Measurements from ENCODE around the gene OXNAD1. TPM values are rescaled to one million over a fixed set of nuclear protein-coding genes. Genes with fewer than 3 reads are reported as not detected.

The OXNAD1 gene
- total RNA-seq, 1 experiment from 2014 or later = 16.3 TPM

DNA sequence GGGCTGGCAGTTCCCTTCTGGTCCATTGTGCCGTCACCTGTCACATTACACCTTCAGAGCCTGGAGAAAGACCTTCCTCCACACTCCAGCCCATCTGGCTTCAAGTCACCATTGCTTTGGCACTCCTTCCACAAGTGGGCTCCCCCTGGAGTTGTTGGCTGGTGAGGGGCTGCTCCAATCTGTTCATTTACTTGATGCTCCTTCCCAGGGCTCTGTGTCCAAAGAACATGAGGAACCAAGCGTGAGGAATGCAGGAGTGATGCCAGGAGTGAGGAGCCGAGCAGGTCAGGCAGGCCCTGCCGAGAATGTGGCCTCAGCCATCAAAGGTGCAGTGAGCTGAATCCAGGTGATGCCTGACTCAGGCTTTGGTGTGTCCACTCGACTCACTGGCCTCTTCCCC is 57.2 kb downstream of the OXNAD1 start:
- TF ChIP-seq, protein P1, sequence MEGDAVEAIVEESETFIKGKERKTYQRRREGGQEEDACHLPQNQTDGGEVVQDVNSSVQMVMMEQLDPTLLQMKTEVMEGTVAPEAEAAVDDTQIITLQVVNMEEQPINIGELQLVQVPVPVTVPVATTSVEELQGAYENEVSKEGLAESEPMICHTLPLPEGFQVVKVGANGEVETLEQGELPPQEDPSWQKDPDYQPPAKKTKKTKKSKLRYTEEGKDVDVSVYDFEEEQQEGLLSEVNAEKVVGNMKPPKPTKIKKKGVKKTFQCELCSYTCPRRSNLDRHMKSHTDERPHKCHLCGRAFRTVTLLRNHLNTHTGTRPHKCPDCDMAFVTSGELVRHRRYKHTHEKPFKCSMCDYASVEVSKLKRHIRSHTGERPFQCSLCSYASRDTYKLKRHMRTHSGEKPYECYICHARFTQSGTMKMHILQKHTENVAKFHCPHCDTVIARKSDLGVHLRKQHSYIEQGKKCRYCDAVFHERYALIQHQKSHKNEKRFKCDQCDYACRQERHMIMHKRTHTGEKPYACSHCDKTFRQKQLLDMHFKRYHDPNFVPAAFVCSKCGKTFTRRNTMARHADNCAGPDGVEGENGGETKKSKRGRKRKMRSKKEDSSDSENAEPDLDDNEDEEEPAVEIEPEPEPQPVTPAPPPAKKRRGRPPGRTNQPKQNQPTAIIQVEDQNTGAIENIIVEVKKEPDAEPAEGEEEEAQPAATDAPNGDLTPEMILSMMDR (IDR thresholded peaks at IDR 0.05; ENCODE audit: unreplicated experiment) = no peak
- CTCF ChIA-PET = no interaction called here
- Mint-ChIP-seq H3K27ac (ENCODE audit: unreplicated experiment) (no peak overlapping the region), H3K4me1 (ENCODE audit: low read depth, unreplicated experiment) (no peaks in the 10 kb centered on the region), H3K4me3 (ENCODE audit: low read depth, unreplicated experiment) (no peak overlapping the region), H3K36me3 (ENCODE audit: insufficient read depth, unreplicated experiment) (no peaks in the 10 kb centered on the region), H3K9me3 (ENCODE audit: low read depth, unreplicated experiment) (no peaks in the 10 kb centered on the region), H3K27me3 (ENCODE audit: unreplicated experiment) (no peaks in the 10 kb centered on the region)
- no TSS peak for BruUV-seq (replicated peaks)
- no peak for DNase-seq
- intact Hi-C loops (cut with micrococcal nuclease; ENCODE audit: unreplicated experiment) = no loop called here

DNA sequence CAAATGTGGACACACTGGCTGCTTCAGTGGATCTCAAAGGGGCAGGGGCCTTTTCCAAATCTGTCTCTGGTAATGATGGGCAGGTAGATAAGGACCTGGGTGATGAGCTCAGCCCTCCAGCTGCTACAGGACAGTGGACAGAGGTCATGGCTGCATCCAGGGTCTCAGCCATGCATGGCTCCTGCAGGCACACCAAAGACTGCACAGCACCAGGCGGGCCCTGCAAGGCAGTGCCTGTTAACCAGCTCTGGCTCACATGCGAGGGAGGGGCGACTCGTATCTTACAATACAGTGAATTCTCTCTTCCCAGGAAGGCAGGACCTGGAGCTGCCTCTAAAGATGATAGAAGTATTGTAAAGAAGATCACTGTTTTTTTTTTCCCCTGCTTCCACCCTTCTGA is 58.7 kb downstream of the OXNAD1 start:
- Mint-ChIP-seq H3K9me3 (ENCODE audit: low read depth, unreplicated experiment) (no peaks in the 10 kb centered on the region), H3K27me3 (ENCODE audit: unreplicated experiment) (no peaks in the 10 kb centered on the region), H3K27ac (ENCODE audit: unreplicated experiment) (no peak overlapping the region), H3K36me3 (ENCODE audit: insufficient read depth, unreplicated experiment) (no peaks in the 10 kb centered on the region), H3K4me3 (ENCODE audit: low read depth, unreplicated experiment) (no peak overlapping the region), H3K4me1 (ENCODE audit: low read depth, unreplicated experiment) (no peaks in the 10 kb centered on the region)
- TF ChIP-seq, protein P1 (IDR thresholded peaks at IDR 0.05; ENCODE audit: unreplicated experiment) = no peak
- CTCF ChIA-PET = no interaction called here
- no TSS peak for BruUV-seq (replicated peaks)
- intact Hi-C loops (cut with micrococcal nuclease; ENCODE audit: unreplicated experiment) = no loop called here
- DNase-seq = no peak

- DNase-seq = no peak
- Mint-ChIP-seq H3K9me3 (ENCODE audit: low read depth, unreplicated experiment) (no peaks in the 10 kb centered on the region), H3K27me3 (ENCODE audit: unreplicated experiment) (no peaks in the 10 kb centered on the region), H3K4me1 (ENCODE audit: low read depth, unreplicated experiment) (no peaks in the 10 kb centered on the region), H3K27ac (ENCODE audit: unreplicated experiment) (no peak overlapping the region), H3K36me3 (ENCODE audit: insufficient read depth, unreplicated experiment) (peaks cover 5% of the 10 kb centered on the region), H3K4me3 (ENCODE audit: low read depth, unreplicated experiment) (no peak overlapping the region)
- TF ChIP-seq, protein P1 (IDR thresholded peaks at IDR 0.05; ENCODE audit: unreplicated experiment) = no peak
- BruUV-seq (replicated peaks) = no TSS peak
- intact Hi-C loops (cut with micrococcal nuclease; ENCODE audit: unreplicated experiment) = no loop called here
- CTCF ChIA-PET = no interaction called here
Measured at GRCh38 chr3:16325850-16326249, 60.8 kb downstream of the OXNAD1 start.

DNA sequence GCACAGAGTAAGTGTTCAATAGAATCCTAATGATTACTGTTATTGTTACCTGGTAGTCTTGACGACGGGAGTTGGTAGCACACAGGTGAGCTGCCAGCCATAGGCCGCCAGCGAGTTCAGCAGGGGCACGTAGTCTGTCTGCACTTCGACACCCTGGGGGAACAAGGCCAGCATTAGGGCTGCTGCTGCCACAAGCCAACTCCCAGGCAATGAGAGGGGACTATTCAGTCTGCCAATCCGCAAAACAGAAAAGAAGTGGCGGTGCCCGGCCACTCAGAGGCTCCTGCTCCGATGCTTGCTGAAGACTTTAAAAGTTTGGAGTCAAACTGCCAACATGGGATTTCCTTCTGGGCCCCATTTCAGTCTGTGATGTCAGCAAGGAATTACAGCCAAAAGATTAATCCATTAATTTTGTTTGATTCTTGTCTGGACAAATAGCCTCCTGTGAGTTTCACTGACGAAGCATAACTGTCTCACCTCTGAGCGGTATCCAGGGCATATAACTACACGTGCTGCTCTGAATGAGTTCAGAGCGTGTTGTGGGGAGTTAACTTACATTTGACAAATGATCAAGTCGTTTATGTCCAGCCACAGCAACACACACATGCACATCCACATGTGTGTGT is 61.8 kb downstream of the OXNAD1 start:
- Mint-ChIP-seq H3K4me1 (ENCODE audit: low read depth, unreplicated experiment) (no peaks in the 10 kb centered on the region), H3K27ac (ENCODE audit: unreplicated experiment) (no peak overlapping the region), H3K9me3 (ENCODE audit: low read depth, unreplicated experiment) (peaks cover 4% of the 10 kb centered on the region), H3K36me3 (ENCODE audit: insufficient read depth, unreplicated experiment) (peaks cover 5% of the 10 kb centered on the region), H3K4me3 (ENCODE audit: low read depth, unreplicated experiment) (no peak overlapping the region), H3K27me3 (ENCODE audit: unreplicated experiment) (no peaks in the 10 kb centered on the region)
- TF ChIP-seq, protein P1 (IDR thresholded peaks at IDR 0.05; ENCODE audit: unreplicated experiment) = no peak
- no TSS peak for BruUV-seq (replicated peaks)
- CTCF ChIA-PET = no interaction called here
- intact Hi-C loops (cut with micrococcal nuclease; ENCODE audit: unreplicated experiment) = no loop called here
- no peak for DNase-seq

All from Calu3 (cell line).